ENCODE data around the gene ADAM22. TPM values are rescaled to one million over a fixed set of nuclear protein-coding genes. Genes with fewer than 3 reads are reported as not detected.

The ADAM22 gene
- total and polyA plus RNA-seq, 2 experiments from 2014 or later, result 1.1 to 5.8 TPM

DNA sequence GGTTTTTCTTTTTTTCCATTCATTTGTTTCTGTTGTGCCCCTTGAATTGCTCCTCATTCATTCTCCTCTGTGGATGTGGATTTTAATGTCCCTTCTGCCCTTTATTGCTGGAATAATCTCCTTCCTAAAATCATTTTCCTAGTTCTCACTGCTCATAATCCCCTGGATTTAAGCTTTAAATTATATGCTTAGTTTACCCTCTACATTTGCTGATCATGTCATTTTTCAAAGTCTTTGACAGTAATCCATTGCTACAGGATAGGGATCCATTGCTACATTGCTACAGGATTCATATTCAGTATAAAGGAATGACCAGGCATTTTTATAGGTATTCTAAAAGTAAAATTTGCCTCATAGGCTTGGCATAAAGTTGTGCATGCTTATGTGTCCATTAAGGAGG lies 14.3 kb downstream of the ADAM22 start:
- H3K9me3 ChIP-seq (ENCODE audit: low read depth), result no peaks in the 10 kb centered on the region
- H3K27me3 ChIP-seq, result no peaks in the 10 kb centered on the region
- H3K36me3 ChIP-seq, result no peaks in the 10 kb centered on the region
- H3K4me3 ChIP-seq, result no peak overlapping the region
- no peak for DNase-seq (ENCODE audit: low read depth in 1 of 2, low spot score in 1 of 2)
- H3K27ac ChIP-seq, result no peak overlapping the region
- H3K4me1 ChIP-seq (ENCODE audit: low read depth), result no peaks in the 10 kb centered on the region
- TF ChIP-seq, protein P1, sequence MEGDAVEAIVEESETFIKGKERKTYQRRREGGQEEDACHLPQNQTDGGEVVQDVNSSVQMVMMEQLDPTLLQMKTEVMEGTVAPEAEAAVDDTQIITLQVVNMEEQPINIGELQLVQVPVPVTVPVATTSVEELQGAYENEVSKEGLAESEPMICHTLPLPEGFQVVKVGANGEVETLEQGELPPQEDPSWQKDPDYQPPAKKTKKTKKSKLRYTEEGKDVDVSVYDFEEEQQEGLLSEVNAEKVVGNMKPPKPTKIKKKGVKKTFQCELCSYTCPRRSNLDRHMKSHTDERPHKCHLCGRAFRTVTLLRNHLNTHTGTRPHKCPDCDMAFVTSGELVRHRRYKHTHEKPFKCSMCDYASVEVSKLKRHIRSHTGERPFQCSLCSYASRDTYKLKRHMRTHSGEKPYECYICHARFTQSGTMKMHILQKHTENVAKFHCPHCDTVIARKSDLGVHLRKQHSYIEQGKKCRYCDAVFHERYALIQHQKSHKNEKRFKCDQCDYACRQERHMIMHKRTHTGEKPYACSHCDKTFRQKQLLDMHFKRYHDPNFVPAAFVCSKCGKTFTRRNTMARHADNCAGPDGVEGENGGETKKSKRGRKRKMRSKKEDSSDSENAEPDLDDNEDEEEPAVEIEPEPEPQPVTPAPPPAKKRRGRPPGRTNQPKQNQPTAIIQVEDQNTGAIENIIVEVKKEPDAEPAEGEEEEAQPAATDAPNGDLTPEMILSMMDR (IDR thresholded peaks at IDR 0.05; ENCODE audit: low read depth, low read length), result no peak

DNA sequence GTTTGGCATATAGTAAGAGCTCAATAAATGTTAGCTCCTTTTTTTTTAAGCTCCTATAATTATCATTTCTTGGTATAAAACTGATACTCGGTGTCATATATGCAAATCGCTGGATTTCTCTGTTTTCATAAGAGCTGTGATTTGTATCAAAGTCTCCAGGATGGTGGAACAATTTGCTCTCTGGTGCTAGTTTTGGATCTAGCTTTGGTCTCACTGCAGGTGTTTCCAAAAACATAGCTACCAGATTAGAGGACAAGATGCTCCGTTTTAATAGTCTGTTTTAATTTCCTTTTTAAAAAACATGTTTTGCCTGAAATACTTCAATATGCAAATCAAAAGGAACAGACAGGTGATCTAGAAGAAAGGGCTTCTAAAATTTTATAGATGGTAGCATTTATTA lies 25.3 kb downstream of the ADAM22 start:
- Histone ChIP-seq H3K4me3 (no peak overlapping the region), H3K36me3 (no peaks in the 10 kb centered on the region), H3K27me3 (no peaks in the 10 kb centered on the region), H3K4me1 (ENCODE audit: low read depth) (no peaks in the 10 kb centered on the region), H3K27ac (no peak overlapping the region), H3K9me3 (ENCODE audit: low read depth) (no peaks in the 10 kb centered on the region)
- DNase-seq (ENCODE audit: low read depth in 1 of 2, low spot score in 1 of 2), result no peak
- TF ChIP-seq, protein P1 (IDR thresholded peaks at IDR 0.05; ENCODE audit: low read depth, low read length), result no peak

DNA sequence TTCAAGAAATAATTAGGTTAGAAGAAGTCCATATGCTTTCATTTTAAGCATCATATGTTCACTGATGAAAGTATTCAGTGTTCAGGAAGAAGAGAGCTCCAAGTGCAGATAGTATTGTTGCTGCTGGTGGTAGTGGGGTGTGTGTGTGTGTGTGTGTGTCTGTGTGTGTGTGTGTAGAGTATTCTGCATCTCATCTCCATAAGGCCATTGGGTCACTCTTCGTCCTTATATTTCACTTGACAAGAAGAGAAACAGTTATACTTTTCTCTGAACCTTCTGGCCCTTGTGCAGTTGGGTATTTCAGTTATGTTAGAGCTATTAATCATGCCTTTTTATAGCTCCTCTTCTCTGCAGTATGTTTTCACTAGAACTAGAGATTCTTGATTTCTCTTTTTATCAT lies 26.2 kb downstream of the ADAM22 start:
- no peaks in the 10 kb centered on the region for H3K36me3 ChIP-seq
- TF ChIP-seq, protein P1 (IDR thresholded peaks at IDR 0.05; ENCODE audit: low read depth, low read length), result no peak
- no peak overlapping the region for H3K27ac ChIP-seq
- no peaks in the 10 kb centered on the region for H3K27me3 ChIP-seq
- no peak for DNase-seq (ENCODE audit: low read depth in 1 of 2, low spot score in 1 of 2)
- H3K4me3 ChIP-seq, result no peak overlapping the region
- no peaks in the 10 kb centered on the region for H3K9me3 ChIP-seq (ENCODE audit: low read depth)
- no peaks in the 10 kb centered on the region for H3K4me1 ChIP-seq (ENCODE audit: low read depth)

DNA sequence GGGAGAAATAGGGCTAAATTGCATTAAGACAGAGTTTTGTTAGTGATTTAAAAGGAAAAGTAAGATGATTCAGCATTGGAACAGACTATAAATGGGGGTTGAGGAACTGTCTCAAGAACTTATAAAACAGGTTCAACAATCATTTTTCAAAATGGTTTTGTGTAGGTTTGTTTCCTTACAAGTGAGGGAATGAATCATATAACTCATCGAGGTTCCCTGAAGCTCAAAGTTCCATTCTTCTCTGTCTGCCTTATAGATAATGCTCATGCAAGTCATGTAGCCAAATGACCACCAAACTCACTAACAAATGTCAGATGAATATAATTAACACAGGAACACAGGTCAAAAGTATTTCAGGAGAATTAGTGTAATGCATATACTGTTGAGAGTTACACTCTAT lies 27.7 kb downstream of the ADAM22 start:
- Histone ChIP-seq H3K9me3 (ENCODE audit: low read depth) (no peaks in the 10 kb centered on the region), H3K27ac (no peak overlapping the region), H3K4me3 (no peak overlapping the region), H3K4me1 (ENCODE audit: low read depth) (no peaks in the 10 kb centered on the region), H3K36me3 (no peaks in the 10 kb centered on the region), H3K27me3 (no peaks in the 10 kb centered on the region)
- no peak for DNase-seq (ENCODE audit: low read depth in 1 of 2, low spot score in 1 of 2)
- TF ChIP-seq, protein P1 (IDR thresholded peaks at IDR 0.05; ENCODE audit: low read depth, low read length), result no peak

DNA sequence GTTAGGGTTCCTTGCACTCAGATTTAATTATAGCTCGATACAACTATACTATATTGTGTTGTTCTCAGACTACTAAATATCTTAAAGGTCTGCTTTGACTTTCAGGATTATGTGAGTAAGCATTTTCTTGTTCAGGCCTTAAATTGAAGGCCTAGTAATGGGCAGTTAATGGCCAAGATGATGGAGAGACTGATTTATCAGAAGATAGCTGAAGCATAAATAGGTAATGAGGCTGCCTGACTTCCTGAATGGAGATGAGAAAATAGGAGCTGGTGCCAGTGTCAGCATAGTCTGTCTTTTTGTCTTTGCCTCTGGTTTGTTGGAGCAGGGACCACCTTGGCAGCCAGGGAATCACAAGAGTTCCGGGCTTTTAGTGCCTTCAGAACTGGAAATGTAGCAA lies 32.2 kb downstream of the ADAM22 start:
- no peak overlapping the region for H3K27ac ChIP-seq
- H3K4me3 ChIP-seq, result no peak overlapping the region
- H3K9me3 ChIP-seq (ENCODE audit: low read depth), result no peaks in the 10 kb centered on the region
- no peak for DNase-seq (ENCODE audit: low read depth in 1 of 2, low spot score in 1 of 2)
- no peaks in the 10 kb centered on the region for H3K36me3 ChIP-seq
- no peaks in the 10 kb centered on the region for H3K27me3 ChIP-seq
- TF ChIP-seq, protein P1 (IDR thresholded peaks at IDR 0.05; ENCODE audit: low read depth, low read length), result no peak
- no peaks in the 10 kb centered on the region for H3K4me1 ChIP-seq (ENCODE audit: low read depth)

DNA sequence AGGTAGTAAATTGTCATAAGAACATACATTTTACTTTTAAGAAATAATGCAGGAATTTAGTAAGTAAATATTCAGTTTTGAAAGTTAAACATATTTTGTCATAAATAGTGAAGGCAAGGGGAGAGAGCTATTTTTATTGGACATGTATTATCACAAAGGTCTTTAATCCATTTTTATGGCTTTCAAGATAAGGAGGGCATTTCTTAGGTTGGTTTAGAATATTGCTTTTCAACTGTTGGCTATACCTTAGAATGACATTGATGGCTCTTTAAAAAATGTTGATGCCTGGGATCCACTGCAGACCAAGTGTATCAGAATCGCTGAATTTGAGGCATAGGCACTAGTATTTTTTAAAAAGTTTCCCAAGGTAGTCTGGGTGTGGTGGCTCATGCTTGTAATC lies 34.0 kb downstream of the ADAM22 start:
- Histone ChIP-seq H3K9me3 (ENCODE audit: low read depth) (no peaks in the 10 kb centered on the region), H3K4me1 (ENCODE audit: low read depth) (no peaks in the 10 kb centered on the region), H3K27ac (no peak overlapping the region), H3K27me3 (no peaks in the 10 kb centered on the region), H3K4me3 (no peak overlapping the region), H3K36me3 (no peaks in the 10 kb centered on the region)
- no peak for DNase-seq (ENCODE audit: low read depth in 1 of 2, low spot score in 1 of 2)
- TF ChIP-seq, protein P1 (IDR thresholded peaks at IDR 0.05; ENCODE audit: low read depth, low read length), result no peak
